CD1c-positive myeloid dendritic cell (primary cell): ENCODE results near the gene MLKL.
A peak's percentile ranks its signal among the peaks of the same experiment; 100 is the strongest.
"Not testable (repeated sequence)": the region's sequence is repeated elsewhere in the genome, so short reads cannot be mapped to it uniquely, and the experiment has no call there.

ENCODE experiments used
- DNase-seq: peaks from one replicate; pipeline ENCODE4 v3.0.0-alpha.2; 2016; ENCODE audit errors: extremely low spot score

MLKL gene

GRCh38 chr16:74700116-74700437 lies 585 bp downstream of the MLKL start:
- peak; percentile 64 for DNase-seq

GRCh38 chr16:74699666-74700065 lies 996 bp downstream of the MLKL start:
- DNase-seq: no peak

GRCh38 chr16:74698222-74698621 lies 2.4 kb downstream of the MLKL start:
- DNase-seq: peak; percentile 69

GRCh38 chr16:74695450-74696422 lies 4.9 kb downstream of the MLKL start:
- peak; percentile 78 for DNase-seq

GRCh38 chr16:74691093-74691855 lies 9.4 kb downstream of the MLKL start:
- DNase-seq: no peak

- no peak for DNase-seq
Observed at GRCh38 chr16:74682556-74682955, 18.1 kb downstream of the MLKL start.

- DNase-seq: no peak
Observed at GRCh38 chr16:74680681-74681080, 20.0 kb downstream of the MLKL start.

- no peak for DNase-seq
Observed at GRCh38 chr16:74679983-74680382, 20.7 kb downstream of the MLKL start.

- DNase-seq: no peak
Observed at GRCh38 chr16:74677868-74678267, 22.8 kb downstream of the MLKL start.

- DNase-seq: no peak
Observed at GRCh38 chr16:74673876-74674275, 26.8 kb downstream of the MLKL start.

GRCh38 chr16:74668877-74669276 lies 31.8 kb downstream of the MLKL start:
- not testable (repeated sequence) for DNase-seq

GRCh38 chr16:74667255-74667700 lies 33.4 kb downstream of the MLKL start:
- peak; percentile 11 for DNase-seq

- peak; percentile 99 for DNase-seq
Observed at GRCh38 chr16:74666425-74667254, 34.0 kb downstream of the MLKL start, which contains the start of gene RFWD3. Gene RFWD3 (minus strand): TSS chr16:74666877. CDS start chr16:74661449, 5,428 bp downstream.

GRCh38 chr16:74666010-74666421 lies 34.6 kb downstream of the MLKL start:
- no peak for DNase-seq

GRCh38 chr16:74661064-74661463 lies 39.6 kb downstream of the MLKL start:
- no peak for DNase-seq

- DNase-seq: no peak
Observed at GRCh38 chr16:74660383-74660782, 40.3 kb downstream of the MLKL start.

- no peak for DNase-seq
Observed at GRCh38 chr16:74659041-74659440, 41.6 kb downstream of the MLKL start.

- DNase-seq: peak; percentile 45
Observed at GRCh38 chr16:74657870-74658642, 42.6 kb downstream of the MLKL start.

- no peak for DNase-seq
Observed at GRCh38 chr16:74654536-74655050, 46.1 kb downstream of the MLKL start.

GRCh38 chr16:74652883-74653282 lies 47.8 kb downstream of the MLKL start:
- not testable (repeated sequence) for DNase-seq

- no peak for DNase-seq
Observed at GRCh38 chr16:74652249-74652648, 48.4 kb downstream of the MLKL start.
